ENCODE results near the gene FAM204A. TPM values are rescaled to one million over a fixed set of nuclear protein-coding genes. Genes with fewer than 3 reads are reported as not detected.
A peak's percentile ranks its signal among the peaks of the same experiment; 100 is the strongest.

Gene FAM204A
- total and polyA plus RNA-seq, 2 of the 13 experiments (the other 11 are each of a cell fraction or from before 2014, with no cell fraction given) = 9.2 to 61.0 TPM

DNA sequence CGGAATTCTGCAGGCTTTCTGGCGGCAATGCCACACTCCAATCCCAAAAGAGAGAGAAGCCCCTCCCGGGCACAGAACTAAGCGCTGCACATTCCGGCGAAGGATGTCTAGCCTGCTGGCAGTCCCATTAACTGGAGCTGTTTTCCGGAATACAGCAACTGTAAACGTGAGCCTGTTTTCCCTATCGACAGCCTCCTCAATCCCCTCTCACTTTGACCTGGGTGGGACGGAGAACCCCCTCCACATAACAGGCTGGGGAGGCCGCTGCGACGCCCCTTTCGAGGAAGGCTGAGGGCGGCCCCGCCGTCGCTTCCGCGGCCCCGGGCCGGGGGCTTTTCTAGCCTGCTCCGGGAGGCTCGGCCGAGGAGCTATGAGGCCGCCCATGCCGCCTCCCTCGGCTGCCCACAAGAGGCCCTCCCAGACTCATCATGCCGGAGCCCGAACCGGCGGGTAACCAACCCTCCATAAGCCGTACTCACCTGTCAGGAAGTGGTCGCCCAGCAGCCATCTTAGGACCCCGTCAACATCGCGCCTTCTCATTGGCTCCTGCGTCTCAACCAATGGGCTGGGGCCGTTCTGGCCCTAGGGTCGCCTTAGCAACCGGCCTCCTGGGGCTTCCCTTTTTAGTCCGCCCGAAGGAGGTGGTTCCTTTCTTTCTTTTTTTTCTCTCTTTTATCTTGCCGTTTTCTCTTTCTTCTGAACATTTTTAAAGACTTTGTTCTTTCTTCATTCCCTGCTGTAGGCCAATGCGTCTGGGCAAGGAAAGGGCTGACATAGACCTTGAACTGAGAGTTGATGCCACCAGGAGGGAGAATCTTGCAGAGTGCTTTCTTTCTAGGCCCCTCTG lies at the start of gene FAM204A (continued):
- TF ChIP-seq ZNF207 (IDR thresholded peaks at IDR 0.05; ENCODE audit: borderline replicate concordance) (no peak), EEA1 (CRISPR knock-in tag; IDR thresholded peaks at IDR 0.05; ENCODE audit: borderline replicate concordance) (no peak), ZNF343 (CRISPR knock-in tag; IDR thresholded peaks at IDR 0.05) (no peak), JDP2 (CRISPR knock-in tag; IDR thresholded peaks at IDR 0.05; ENCODE audit: borderline replicate concordance) (no peak), TCF7L2 (IDR thresholded peaks at IDR 0.05; ENCODE audit: low read depth, low read length) (no peak), NFIB (CRISPR knock-in tag; IDR thresholded peaks at IDR 0.05; ENCODE audit: borderline replicate concordance) (no peak), EP300 (IDR thresholded peaks at IDR 0.05; ENCODE audit: low read depth in 2 of 2, low read length in 2 of 2) (no peak), EP300 (CRISPR knock-in tag; IDR thresholded peaks at IDR 0.05; ENCODE audit: borderline replicate concordance) (no peak), BHLHE40 (IDR thresholded peaks at IDR 0.05; ENCODE audit: low read length) (no peak), NFIC (IDR thresholded peaks at IDR 0.05; ENCODE audit: low read length) (0 out of 2 replicates have a peak, but pooled peaks have one; percentile 5), CHD4 (IDR thresholded peaks at IDR 0.05; ENCODE audit: borderline replicate concordance, low read length) (no peak), ZNF572 (CRISPR knock-in tag; IDR thresholded peaks at IDR 0.05) (no peak), RBM22 (optimal IDR thresholded peaks at IDR 0.05; ENCODE audit: low read length) (peak; percentile 94), NCOR1 (IDR thresholded peaks at IDR 0.05; ENCODE audit: borderline replicate concordance, low read length) (no peak), SP1 (IDR thresholded peaks at IDR 0.05) (no peak), SP1 (CRISPR knock-in tag; IDR thresholded peaks at IDR 0.05) (no peak), SUZ12 (IDR thresholded peaks at IDR 0.05; ENCODE audit: low read depth, low read length) (no peak), SMAD9 (CRISPR knock-in tag; IDR thresholded peaks at IDR 0.05) (no peak), DPF2 (CRISPR knock-in tag; IDR thresholded peaks at IDR 0.05; ENCODE audit: borderline replicate concordance, low read depth) (no peak)
- TF ChIP-seq, protein P1, sequence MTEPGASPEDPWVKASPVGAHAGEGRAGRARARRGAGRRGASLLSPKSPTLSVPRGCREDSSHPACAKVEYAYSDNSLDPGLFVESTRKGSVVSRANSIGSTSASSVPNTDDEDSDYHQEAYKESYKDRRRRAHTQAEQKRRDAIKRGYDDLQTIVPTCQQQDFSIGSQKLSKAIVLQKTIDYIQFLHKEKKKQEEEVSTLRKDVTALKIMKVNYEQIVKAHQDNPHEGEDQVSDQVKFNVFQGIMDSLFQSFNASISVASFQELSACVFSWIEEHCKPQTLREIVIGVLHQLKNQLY (CRISPR knock-in tag; IDR thresholded peaks at IDR 0.05) = no peak
- TF ChIP-seq, protein P2, sequence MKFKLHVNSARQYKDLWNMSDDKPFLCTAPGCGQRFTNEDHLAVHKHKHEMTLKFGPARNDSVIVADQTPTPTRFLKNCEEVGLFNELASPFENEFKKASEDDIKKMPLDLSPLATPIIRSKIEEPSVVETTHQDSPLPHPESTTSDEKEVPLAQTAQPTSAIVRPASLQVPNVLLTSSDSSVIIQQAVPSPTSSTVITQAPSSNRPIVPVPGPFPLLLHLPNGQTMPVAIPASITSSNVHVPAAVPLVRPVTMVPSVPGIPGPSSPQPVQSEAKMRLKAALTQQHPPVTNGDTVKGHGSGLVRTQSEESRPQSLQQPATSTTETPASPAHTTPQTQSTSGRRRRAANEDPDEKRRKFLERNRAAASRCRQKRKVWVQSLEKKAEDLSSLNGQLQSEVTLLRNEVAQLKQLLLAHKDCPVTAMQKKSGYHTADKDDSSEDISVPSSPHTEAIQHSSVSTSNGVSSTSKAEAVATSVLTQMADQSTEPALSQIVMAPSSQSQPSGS (CRISPR knock-in tag; IDR thresholded peaks at IDR 0.05) = no peak
- TF ChIP-seq, protein P3, sequence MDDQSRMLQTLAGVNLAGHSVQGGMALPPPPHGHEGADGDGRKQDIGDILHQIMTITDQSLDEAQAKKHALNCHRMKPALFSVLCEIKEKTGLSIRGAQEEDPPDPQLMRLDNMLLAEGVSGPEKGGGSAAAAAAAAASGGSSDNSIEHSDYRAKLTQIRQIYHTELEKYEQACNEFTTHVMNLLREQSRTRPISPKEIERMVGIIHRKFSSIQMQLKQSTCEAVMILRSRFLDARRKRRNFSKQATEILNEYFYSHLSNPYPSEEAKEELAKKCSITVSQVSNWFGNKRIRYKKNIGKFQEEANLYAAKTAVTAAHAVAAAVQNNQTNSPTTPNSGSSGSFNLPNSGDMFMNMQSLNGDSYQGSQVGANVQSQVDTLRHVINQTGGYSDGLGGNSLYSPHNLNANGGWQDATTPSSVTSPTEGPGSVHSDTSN (CRISPR knock-in tag; IDR thresholded peaks at IDR 0.05; ENCODE audit: borderline replicate concordance) = no peak
- TF ChIP-seq, protein P4, sequence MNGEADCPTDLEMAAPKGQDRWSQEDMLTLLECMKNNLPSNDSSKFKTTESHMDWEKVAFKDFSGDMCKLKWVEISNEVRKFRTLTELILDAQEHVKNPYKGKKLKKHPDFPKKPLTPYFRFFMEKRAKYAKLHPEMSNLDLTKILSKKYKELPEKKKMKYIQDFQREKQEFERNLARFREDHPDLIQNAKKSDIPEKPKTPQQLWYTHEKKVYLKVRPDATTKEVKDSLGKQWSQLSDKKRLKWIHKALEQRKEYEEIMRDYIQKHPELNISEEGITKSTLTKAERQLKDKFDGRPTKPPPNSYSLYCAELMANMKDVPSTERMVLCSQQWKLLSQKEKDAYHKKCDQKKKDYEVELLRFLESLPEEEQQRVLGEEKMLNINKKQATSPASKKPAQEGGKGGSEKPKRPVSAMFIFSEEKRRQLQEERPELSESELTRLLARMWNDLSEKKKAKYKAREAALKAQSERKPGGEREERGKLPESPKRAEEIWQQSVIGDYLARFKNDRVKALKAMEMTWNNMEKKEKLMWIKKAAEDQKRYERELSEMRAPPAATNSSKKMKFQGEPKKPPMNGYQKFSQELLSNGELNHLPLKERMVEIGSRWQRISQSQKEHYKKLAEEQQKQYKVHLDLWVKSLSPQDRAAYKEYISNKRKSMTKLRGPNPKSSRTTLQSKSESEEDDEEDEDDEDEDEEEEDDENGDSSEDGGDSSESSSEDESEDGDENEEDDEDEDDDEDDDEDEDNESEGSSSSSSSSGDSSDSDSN (CRISPR knock-in tag; IDR thresholded peaks at IDR 0.05) = peak; percentile 80
